CD1c-positive myeloid dendritic cell (primary cell): ENCODE results near the gene C5.

Experiments
- DNase-seq: peaks from one replicate; pipeline ENCODE4 v3.0.0-alpha.2; 2016; ENCODE audit errors: extremely low spot score

The C5 gene

GRCh38 chr9:120910643-120911042, 139.4 kb downstream of the C5 start:
- DNase-seq, result no peak

GRCh38 chr9:120909904-120910303, 140.2 kb downstream of the C5 start:
- DNase-seq, result no peak

- no peak for DNase-seq
Measured at GRCh38 chr9:120905315-120906164, 144.5 kb downstream of the C5 start.

- no peak for DNase-seq
Measured at GRCh38 chr9:120904978-120905301, 145.1 kb downstream of the C5 start.

GRCh38 chr9:120904061-120904977, 145.8 kb downstream of the C5 start:
- no peak for DNase-seq

- DNase-seq, result no peak
Measured at GRCh38 chr9:120902569-120903535, 147.2 kb downstream of the C5 start.
